ENCODE results near the gene ZNF24. TPM values are rescaled to one million over a fixed set of nuclear protein-coding genes. Genes with fewer than 3 reads are reported as not detected.

ZNF24 gene
- total and polyA plus RNA-seq, 2 experiments from 2014 or later = 23.6 to 32.3 TPM

- Histone ChIP-seq H3K9ac (no peak overlapping the region), H3F3A (ENCODE audit: insufficient read depth) (no peaks in the 10 kb centered on the region; the same call in 1 of the 2 replicates), H4K20me1 (ENCODE audit: insufficient read depth) (no peaks in the 10 kb centered on the region), H3K4me3 (no peak overlapping the region), H2AFZ (no peak overlapping the region), H3K79me2 (ENCODE audit: insufficient read depth) (peaks cover 41% of the 10 kb centered on the region), H3K4me2 (ENCODE audit: unreplicated experiment) (no peak overlapping the region), H3K9me3 (ENCODE audit: low read depth) (peaks cover 24% of the 10 kb centered on the region), H3K9me2 (ENCODE audit: insufficient read depth) (no peaks in the 10 kb centered on the region), H3K27me3 (replicated peaks; ENCODE audit: insufficient read depth) (no peaks in the 10 kb centered on the region), H3K36me3 (ENCODE audit: low read depth) (peaks cover 66% of the 10 kb centered on the region), H3K4me1 (ENCODE audit: insufficient read depth) (no peaks in the 10 kb centered on the region), H3K27ac (no peak overlapping the region)
- WGBS, 2 experiments (ENCODE audit: low coverage in 1 of 2, low lambda C conversion rate in 2 of 2, missing lambda C conversion rate in 2 of 2) = 97% methylated on average over 5 of the region's 5 CpGs
- DNase-seq = no peak
- TF ChIP-seq EZH2 (IDR thresholded peaks at IDR 0.05; ENCODE audit: insufficient read depth, poor library complexity, severe bottlenecking) (no peak), EZH2phosphoT487 (IDR thresholded peaks at IDR 0.05; ENCODE audit: insufficient read depth, low read depth) (no peak)
- in situ Hi-C loops (cut with MboI) = no loop called here
Measured at GRCh38 chr18:35306588-35307250, 37.5 kb downstream of the ZNF24 start.

GRCh38 chr18:35303610-35304009 is 40.6 kb downstream of the ZNF24 start:
- H4K20me1 ChIP-seq (ENCODE audit: insufficient read depth) = no peaks in the 10 kb centered on the region
- H3K79me2 ChIP-seq (ENCODE audit: insufficient read depth) = peaks cover 72% of the 10 kb centered on the region
- H3K9ac ChIP-seq = no peak overlapping the region
- H3K4me2 ChIP-seq (ENCODE audit: unreplicated experiment) = no peak overlapping the region
- no peaks in the 10 kb centered on the region for H3K4me1 ChIP-seq (ENCODE audit: insufficient read depth)
- in situ Hi-C loops (cut with MboI) = no loop called here
- no peak overlapping the region for H2AFZ ChIP-seq
- H3K36me3 ChIP-seq (ENCODE audit: low read depth) = peaks cover 84% of the 10 kb centered on the region
- no peaks in the 10 kb centered on the region for H3K27me3 ChIP-seq (replicated peaks; ENCODE audit: insufficient read depth)
- H3K4me3 ChIP-seq = no peak overlapping the region
- H3F3A ChIP-seq (ENCODE audit: insufficient read depth) = no peaks in the 10 kb centered on the region; the same call in 1 of the 2 replicates
- no peak overlapping the region for H3K27ac ChIP-seq
- H3K9me2 ChIP-seq (ENCODE audit: insufficient read depth) = no peaks in the 10 kb centered on the region
- DNase-seq = no peak
- H3K9me3 ChIP-seq (ENCODE audit: low read depth) = peaks cover 19% of the 10 kb centered on the region
- WGBS, 2 experiments (ENCODE audit: low coverage in 1 of 2, low lambda C conversion rate in 2 of 2, missing lambda C conversion rate in 2 of 2) = 98 to 99% methylated on average over 4 of the region's 4 CpGs
- TF ChIP-seq EZH2phosphoT487 (IDR thresholded peaks at IDR 0.05; ENCODE audit: insufficient read depth, low read depth) = no peak
- no peak for TF ChIP-seq EZH2 (IDR thresholded peaks at IDR 0.05; ENCODE audit: insufficient read depth, poor library complexity, severe bottlenecking)

GRCh38 chr18:35296060-35296459 is 48.2 kb downstream of the ZNF24 start:
- no peaks in the 10 kb centered on the region for H3K9me2 ChIP-seq (ENCODE audit: insufficient read depth)
- DNase-seq = no peak
- in situ Hi-C loops (cut with MboI) = no loop called here
- 93 to 97% methylated on average over 2 of the region's 2 CpGs for WGBS, 2 experiments (ENCODE audit: low coverage in 1 of 2, low lambda C conversion rate in 2 of 2, missing lambda C conversion rate in 2 of 2)
- no peak overlapping the region for H2AFZ ChIP-seq
- H3K4me1 ChIP-seq (ENCODE audit: insufficient read depth) = peaks cover 8% of the 10 kb centered on the region
- H3F3A ChIP-seq (ENCODE audit: insufficient read depth) = no peaks in the 10 kb centered on the region
- H3K79me2 ChIP-seq (ENCODE audit: insufficient read depth) = peaks cover 100% of the 10 kb centered on the region
- no peaks in the 10 kb centered on the region for H3K27me3 ChIP-seq (replicated peaks; ENCODE audit: insufficient read depth)
- H3K36me3 ChIP-seq (ENCODE audit: low read depth) = peaks cover 45% of the 10 kb centered on the region
- H3K9me3 ChIP-seq (ENCODE audit: low read depth) = peaks cover 4% of the 10 kb centered on the region
- H3K9ac ChIP-seq = no peak overlapping the region
- TF ChIP-seq EZH2 (IDR thresholded peaks at IDR 0.05; ENCODE audit: insufficient read depth, poor library complexity, severe bottlenecking) (no peak), EZH2phosphoT487 (IDR thresholded peaks at IDR 0.05; ENCODE audit: insufficient read depth, low read depth) (no peak)
- H3K4me3 ChIP-seq = no peak overlapping the region
- H3K27ac ChIP-seq = no peak overlapping the region
- H4K20me1 ChIP-seq (ENCODE audit: insufficient read depth) = no peaks in the 10 kb centered on the region
- no peak overlapping the region for H3K4me2 ChIP-seq (ENCODE audit: unreplicated experiment)

- H4K20me1 ChIP-seq (ENCODE audit: insufficient read depth) = no peaks in the 10 kb centered on the region
- H3K9ac ChIP-seq = peak overlapping the region; percentile 95
- H3K9me3 ChIP-seq (ENCODE audit: low read depth) = no peaks in the 10 kb centered on the region
- 92 to 93% methylated on average over 2 of the region's 2 CpGs for WGBS, 2 experiments (ENCODE audit: low coverage in 1 of 2, low lambda C conversion rate in 2 of 2, missing lambda C conversion rate in 2 of 2)
- in situ Hi-C loops (cut with MboI) = no loop called here
- H3K36me3 ChIP-seq (ENCODE audit: low read depth) = peaks cover 12% of the 10 kb centered on the region
- DNase-seq = no peak
- peaks cover 98% of the 10 kb centered on the region for H3K79me2 ChIP-seq (ENCODE audit: insufficient read depth)
- TF ChIP-seq EZH2 (IDR thresholded peaks at IDR 0.05; ENCODE audit: insufficient read depth, poor library complexity, severe bottlenecking) = no peak
- no peak for TF ChIP-seq EZH2phosphoT487 (IDR thresholded peaks at IDR 0.05; ENCODE audit: insufficient read depth, low read depth)
- H3K4me3 ChIP-seq = peak overlapping the region; percentile 97
- peaks cover 6% of the 10 kb centered on the region; the same call in 1 of the 2 replicates for H3F3A ChIP-seq (ENCODE audit: insufficient read depth)
- peaks cover 11% of the 10 kb centered on the region for H3K4me1 ChIP-seq (ENCODE audit: insufficient read depth)
- H3K4me2 ChIP-seq (ENCODE audit: unreplicated experiment) = peak overlapping the region; percentile 76
- peak overlapping the region; percentile 94; the same call in 1 of the 2 replicates for H2AFZ ChIP-seq
- no peak overlapping the region for H3K27ac ChIP-seq
- no peaks in the 10 kb centered on the region for H3K9me2 ChIP-seq (ENCODE audit: insufficient read depth)
- H3K27me3 ChIP-seq (replicated peaks; ENCODE audit: insufficient read depth) = no peaks in the 10 kb centered on the region
Measured at GRCh38 chr18:35291166-35291565, 53.1 kb downstream of the ZNF24 start.
